Fibroblast of lung (primary cell): Measurements from ENCODE around the gene KCTD15. TPM values are rescaled to one million over a fixed set of nuclear protein-coding genes. Genes with fewer than 3 reads are reported as not detected.

ENCODE experiments used
- DNase-seq, 2 donors: peaks; one replicate each; pipeline versions ENCODE4 v3.0.0 to v3.0.0-alpha.2; 2010; ENCODE audit warnings: low read depth in 2 of 2
- H2AFZ ChIP-seq: 2 replicates; pipeline ENCODE4 v1.5.1; 2012; ENCODE audit warnings: low read length, control low read depth, inconsistent platforms
- H3K27ac ChIP-seq: 2 replicates; pipeline ENCODE4 v1.5.1; 2011; ENCODE audit warnings: low read length, control low read depth; ENCODE audit not compliant: insufficient read depth
- H3K27me3 ChIP-seq: 2 replicates; pipeline ENCODE4 v1.5.1; 2011; ENCODE audit warnings: mild to moderate bottlenecking, low read length; ENCODE audit not compliant: control insufficient read depth, insufficient read depth
- H3K36me3 ChIP-seq: 2 replicates; pipeline ENCODE4 v1.5.1; 2011; ENCODE audit warnings: low read length; ENCODE audit not compliant: control insufficient read depth, insufficient read depth
- H3K4me1 ChIP-seq: 2 replicates; pipeline ENCODE4 v1.5.1; 2011; ENCODE audit warnings: low read length; ENCODE audit not compliant: control insufficient read depth, insufficient read depth; ENCODE audit errors: extremely low read depth
- H3K4me2 ChIP-seq: 2 replicates; pipeline ENCODE4 v1.5.1; 2011; ENCODE audit warnings: low read length, control low read depth; ENCODE audit not compliant: insufficient read depth; ENCODE audit errors: extremely low read depth
- H3K4me3 ChIP-seq, 4 experiments: fragments of 200-600 bp in 1 of 4; sonication (generic) in 1 of 4; replicated peaks in 1 of 4; 2 replicates each; pipeline ENCODE4 v1.5.1; 2011 to 2016; ENCODE audit warnings: low read length in 4 of 4, low read depth in 3 of 4, mild to moderate bottlenecking in 3 of 4, control low read depth in 2 of 4, inconsistent platforms in 1 of 4, mixed read lengths in 1 of 4; ENCODE audit not compliant: insufficient read depth in 1 of 4; ENCODE audit errors: control extremely low read depth in 1 of 4
- H3K79me2 ChIP-seq: 2 replicates; pipeline ENCODE4 v1.5.1; 2012; ENCODE audit warnings: mild to moderate bottlenecking, low read length, inconsistent platforms; ENCODE audit not compliant: control insufficient read depth, insufficient read depth
- H3K9ac ChIP-seq: 2 replicates; pipeline ENCODE4 v1.5.1; 2011; ENCODE audit warnings: mild to moderate bottlenecking, low read length, control low read depth; ENCODE audit not compliant: insufficient read depth
- H3K9me3 ChIP-seq: 2 replicates; pipeline ENCODE4 v1.5.1; 2012; ENCODE audit warnings: low read depth, low read length; ENCODE audit not compliant: control insufficient read depth, insufficient read depth
- H4K20me1 ChIP-seq: 2 replicates; pipeline ENCODE4 v1.5.1; 2011; ENCODE audit warnings: low read length; ENCODE audit not compliant: control insufficient read depth, insufficient read depth; ENCODE audit errors: extremely low read depth
- EZH2 ChIP-seq: IDR thresholded peaks from 2 replicates; pipeline ENCODE4 v1.5.1; 2012; ENCODE audit warnings: low read length, control low read depth, mild to moderate bottlenecking; ENCODE audit errors: missing control alignments
- polyA plus RNA-seq, 2 donors: library from polyadenylated mRNA; depleted of rRNA in 1 of 2; stranded (reverse) in 1 of 2; unstranded in 1 of 2; fragments of >200 nt; gene quantifications; 2 replicates each; pipeline ENCODE4 v1.2.1, GENCODE V29; 2011 to 2012; ENCODE audit warnings: missing spikeins in 1 of 2
- total RNA-seq: library from RNA; depleted of rRNA; stranded (reverse); fragments of >200 nt; gene quantifications from 2 replicates; pipeline ENCODE4 v1.2.1, GENCODE V29; 2014
- TF ChIP-seq, protein P1 (sequence below), 2 donors: IDR thresholded peaks in 1 of 2; conservative IDR thresholded peaks in 1 of 2; 1 replicate in 1 of 2; 2 replicates in 1 of 2; pipeline ENCODE4 v1.5.1; 2011 to 2012; ENCODE audit warnings: low read length in 2 of 2, control low read depth in 1 of 2, inconsistent platforms in 1 of 2, low read depth in 1 of 2, mild to moderate bottlenecking in 1 of 2

KCTD15 gene
- total and polyA plus RNA-seq, 2 donors (not counting 1 experiment from before 2014, with no cell fraction given), result 3.3 to 9.7 TPM

DNA sequence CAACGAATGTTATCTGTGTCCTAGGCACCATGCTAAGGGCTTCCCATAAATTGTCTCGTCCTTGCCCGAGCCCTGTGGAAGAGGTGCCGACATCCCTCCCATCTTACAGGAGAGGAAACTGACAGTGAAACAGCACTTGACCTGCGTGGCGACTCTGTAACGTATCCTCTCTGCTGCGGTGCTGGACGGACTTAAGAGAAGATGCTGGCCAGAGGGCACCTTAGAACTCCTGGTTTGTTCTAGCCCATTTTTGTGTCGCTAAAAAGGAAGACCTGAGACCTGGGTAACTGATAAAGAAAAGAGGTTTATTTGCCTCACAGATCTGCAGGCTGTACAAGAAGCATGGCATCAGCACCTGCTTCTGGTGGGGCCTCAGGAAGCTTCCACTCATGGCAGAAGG is 68.6 kb downstream of the KCTD15 start:
- Histone ChIP-seq H3K79me2 (no peaks in the 10 kb centered on the region), H3K4me1 (no peaks in the 10 kb centered on the region), H4K20me1 (no peaks in the 10 kb centered on the region), H3K27me3 (no peaks in the 10 kb centered on the region), H3K4me3 (no peak overlapping the region), H3K9me3 (no peaks in the 10 kb centered on the region), H3K9ac (no peak overlapping the region), H3K4me2 (no peak overlapping the region), H2AFZ (no peak overlapping the region), H3K36me3 (no peaks in the 10 kb centered on the region), H3K27ac (no peak overlapping the region)
- TF ChIP-seq EZH2, result no peak
- TF ChIP-seq, protein P1, sequence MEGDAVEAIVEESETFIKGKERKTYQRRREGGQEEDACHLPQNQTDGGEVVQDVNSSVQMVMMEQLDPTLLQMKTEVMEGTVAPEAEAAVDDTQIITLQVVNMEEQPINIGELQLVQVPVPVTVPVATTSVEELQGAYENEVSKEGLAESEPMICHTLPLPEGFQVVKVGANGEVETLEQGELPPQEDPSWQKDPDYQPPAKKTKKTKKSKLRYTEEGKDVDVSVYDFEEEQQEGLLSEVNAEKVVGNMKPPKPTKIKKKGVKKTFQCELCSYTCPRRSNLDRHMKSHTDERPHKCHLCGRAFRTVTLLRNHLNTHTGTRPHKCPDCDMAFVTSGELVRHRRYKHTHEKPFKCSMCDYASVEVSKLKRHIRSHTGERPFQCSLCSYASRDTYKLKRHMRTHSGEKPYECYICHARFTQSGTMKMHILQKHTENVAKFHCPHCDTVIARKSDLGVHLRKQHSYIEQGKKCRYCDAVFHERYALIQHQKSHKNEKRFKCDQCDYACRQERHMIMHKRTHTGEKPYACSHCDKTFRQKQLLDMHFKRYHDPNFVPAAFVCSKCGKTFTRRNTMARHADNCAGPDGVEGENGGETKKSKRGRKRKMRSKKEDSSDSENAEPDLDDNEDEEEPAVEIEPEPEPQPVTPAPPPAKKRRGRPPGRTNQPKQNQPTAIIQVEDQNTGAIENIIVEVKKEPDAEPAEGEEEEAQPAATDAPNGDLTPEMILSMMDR (conservative IDR thresholded peaks at IDR 0.05 in 1 of 2, IDR thresholded peaks at IDR 0.05 in 1 of 2; ENCODE audit: low read depth in 1 of 2, low read length in 2 of 2), result no peak
- DNase-seq, result no peak

Other genes with a start within 250 kb of the KCTD15 start
- not detected in 2 replicates for gene CHST8, start 174.9 kb upstream of the KCTD15 start, total RNA-seq
- 0.02 TPM in 1 of 2 replicates, not detected in the other for gene CHST8, start 174.9 kb upstream of the KCTD15 start, polyA plus RNA-seq